Breast epithelium (tissue), 3 donors: ENCODE data around the gene PCDHA2.

Experiments used
- POLR2AphosphoS5 ChIP-seq, 3 donors: sonication (generic); formaldehyde crosslinking; IDR thresholded peaks; one replicate each; pipeline ENCODE4 v1.6.1; 2017; ENCODE audit warnings: antibody characterized with exemption in 3 of 3
- TF ChIP-seq, protein P1 (sequence below), 3 donors: fragments of 450-650 bp; IDR thresholded peaks; one replicate each; pipeline ENCODE4 v1.5.1; 2016 to 2017; ENCODE audit warnings: antibody characterized with exemption in 3 of 3, mild to moderate bottlenecking in 3 of 3, moderate library complexity in 3 of 3

DNA sequence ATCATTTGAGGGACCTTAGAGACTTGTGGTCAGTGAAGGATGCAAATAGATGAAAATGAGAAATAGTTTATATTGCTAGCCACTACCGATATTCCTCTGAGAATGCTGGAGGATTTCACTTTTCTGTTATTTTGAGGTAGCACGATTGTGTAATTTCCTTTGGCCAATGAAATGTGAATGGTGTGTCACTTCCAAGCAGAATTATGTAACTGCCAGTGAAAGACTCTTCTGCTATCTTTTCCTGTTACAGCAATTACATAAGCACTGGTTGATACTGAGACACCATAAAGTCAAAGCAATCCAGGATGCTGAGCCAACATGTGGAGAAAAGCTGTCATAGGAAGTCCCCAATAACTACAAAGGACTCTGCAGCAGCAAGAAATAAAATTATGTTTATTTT lies 3.6 kb upstream of the PCDHA2 start:
- TF ChIP-seq, protein P1, sequence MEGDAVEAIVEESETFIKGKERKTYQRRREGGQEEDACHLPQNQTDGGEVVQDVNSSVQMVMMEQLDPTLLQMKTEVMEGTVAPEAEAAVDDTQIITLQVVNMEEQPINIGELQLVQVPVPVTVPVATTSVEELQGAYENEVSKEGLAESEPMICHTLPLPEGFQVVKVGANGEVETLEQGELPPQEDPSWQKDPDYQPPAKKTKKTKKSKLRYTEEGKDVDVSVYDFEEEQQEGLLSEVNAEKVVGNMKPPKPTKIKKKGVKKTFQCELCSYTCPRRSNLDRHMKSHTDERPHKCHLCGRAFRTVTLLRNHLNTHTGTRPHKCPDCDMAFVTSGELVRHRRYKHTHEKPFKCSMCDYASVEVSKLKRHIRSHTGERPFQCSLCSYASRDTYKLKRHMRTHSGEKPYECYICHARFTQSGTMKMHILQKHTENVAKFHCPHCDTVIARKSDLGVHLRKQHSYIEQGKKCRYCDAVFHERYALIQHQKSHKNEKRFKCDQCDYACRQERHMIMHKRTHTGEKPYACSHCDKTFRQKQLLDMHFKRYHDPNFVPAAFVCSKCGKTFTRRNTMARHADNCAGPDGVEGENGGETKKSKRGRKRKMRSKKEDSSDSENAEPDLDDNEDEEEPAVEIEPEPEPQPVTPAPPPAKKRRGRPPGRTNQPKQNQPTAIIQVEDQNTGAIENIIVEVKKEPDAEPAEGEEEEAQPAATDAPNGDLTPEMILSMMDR (IDR thresholded peaks at IDR 0.05) = no peak
- TF ChIP-seq POLR2AphosphoS5 (IDR thresholded peaks at IDR 0.05) = no peak
